GM21528 (cell line): Measurements from ENCODE around the gene SLC4A5.

Experiments used
- ATAC-seq: cut with Tn5 transposase; IDR thresholded peaks from one replicate; pipeline ENCODE4 v1.9.1; 2021; ENCODE audit warnings: mild to moderate bottlenecking, moderate library complexity; ENCODE audit not compliant: unreplicated experiment, low FRiP score

The SLC4A5 gene

DNA sequence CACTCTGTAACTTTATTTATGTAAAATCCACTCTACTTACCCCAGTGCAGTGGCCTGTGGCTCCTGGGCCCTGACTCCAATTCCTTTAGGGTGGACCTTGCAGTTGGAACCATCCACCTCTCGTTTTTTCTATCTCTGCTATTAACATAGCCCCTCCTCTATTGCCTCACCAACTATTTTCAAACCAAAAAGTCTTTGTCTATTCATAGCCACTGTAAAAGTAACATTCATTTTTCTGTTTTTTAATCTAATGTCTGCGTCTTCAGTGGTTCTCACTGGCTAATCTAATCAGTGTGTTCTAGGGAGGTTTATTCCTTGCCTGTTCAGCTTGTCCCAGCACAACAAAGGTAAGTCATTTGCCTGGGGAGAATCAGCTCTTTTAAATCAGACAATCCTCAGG, at the start of gene SLC4A5:
SLC4A5 (minus strand) TSS at position 101 of the 400 bp plus-strand sequence. CDS start 28,393 bp downstream, outside the sequence.
- ATAC-seq: no peak

DNA sequence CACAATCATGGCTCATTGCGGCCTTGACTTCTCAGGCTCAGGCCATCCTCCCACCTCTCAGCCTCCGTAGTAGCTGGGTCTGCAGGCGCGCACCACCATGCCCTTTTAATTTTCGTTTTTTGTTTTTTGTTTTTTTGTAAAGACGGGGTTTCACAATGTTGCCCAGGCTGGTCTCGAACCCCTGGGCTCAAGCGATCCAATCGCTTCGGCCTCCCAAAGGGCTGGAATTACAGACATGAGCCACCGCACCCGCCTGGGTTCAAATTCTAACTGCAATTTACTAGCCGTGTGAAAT, 49.2 kb upstream of the SLC4A5 start:
- no peak for ATAC-seq

GRCh38 chr2:74391580-74392448, 48.6 kb upstream of the SLC4A5 start:
- peak; percentile 63 for ATAC-seq

GRCh38 chr2:74391209-74391579, 48.0 kb upstream of the SLC4A5 start:
- ATAC-seq: no peak

DNA sequence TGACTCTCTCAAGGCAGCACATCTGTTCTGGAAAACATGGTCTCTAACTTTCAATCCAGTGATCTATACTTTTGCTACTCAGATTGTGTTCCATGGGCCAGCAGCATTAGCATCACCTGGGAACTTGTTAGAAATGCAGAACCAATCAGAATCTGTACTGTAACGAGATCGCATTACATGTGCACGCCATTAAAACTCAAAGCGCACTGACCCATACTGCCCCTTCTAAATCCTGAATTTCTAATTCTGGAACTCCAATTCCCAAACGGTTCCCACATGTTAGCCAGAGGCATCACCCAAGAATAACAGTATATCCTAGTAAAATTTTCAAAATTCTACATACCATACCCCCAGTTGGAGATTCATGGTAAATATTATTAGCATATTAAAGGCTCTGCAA, 47.4 kb upstream of the SLC4A5 start:
- ATAC-seq: no peak

DNA sequence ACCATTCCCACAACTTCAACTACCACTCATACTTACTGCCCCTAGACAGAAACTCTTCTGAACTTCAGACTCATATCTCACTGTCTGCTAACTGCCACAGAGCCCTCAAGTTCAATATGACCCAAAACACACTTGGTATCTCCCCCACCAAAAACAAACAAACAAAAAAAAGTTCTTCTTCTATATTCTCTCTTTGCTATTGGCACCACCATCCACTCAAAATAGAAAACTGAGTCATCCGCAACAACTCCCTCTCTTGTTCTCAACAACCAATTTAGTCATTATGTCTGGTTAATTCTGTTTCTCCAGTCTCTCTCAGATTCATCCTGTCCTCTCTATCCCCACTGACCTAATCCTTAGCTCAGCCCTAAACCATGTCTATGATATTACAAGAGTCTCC, 44.1 kb upstream of the SLC4A5 start:
- no peak for ATAC-seq

DNA sequence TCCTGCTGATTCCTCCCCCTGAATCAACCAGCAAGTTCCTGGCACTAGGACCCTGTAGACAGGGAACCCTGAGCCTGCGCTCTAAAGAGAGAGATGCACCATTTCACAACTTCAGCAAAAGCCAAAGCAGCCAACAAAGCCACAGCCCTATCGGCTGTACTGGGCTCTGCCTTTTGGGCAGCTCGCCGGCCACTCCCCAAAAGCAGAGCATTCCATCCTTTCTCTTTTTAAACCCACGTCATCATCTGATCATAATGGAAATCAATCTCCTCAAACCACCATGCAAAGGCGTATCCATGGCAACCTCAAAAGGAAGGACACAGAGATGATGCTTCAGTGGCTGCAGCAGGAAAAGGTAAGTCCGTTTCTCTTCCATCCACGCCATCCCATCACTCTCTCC, 42.2 kb upstream of the SLC4A5 start:
- no peak for ATAC-seq

DNA sequence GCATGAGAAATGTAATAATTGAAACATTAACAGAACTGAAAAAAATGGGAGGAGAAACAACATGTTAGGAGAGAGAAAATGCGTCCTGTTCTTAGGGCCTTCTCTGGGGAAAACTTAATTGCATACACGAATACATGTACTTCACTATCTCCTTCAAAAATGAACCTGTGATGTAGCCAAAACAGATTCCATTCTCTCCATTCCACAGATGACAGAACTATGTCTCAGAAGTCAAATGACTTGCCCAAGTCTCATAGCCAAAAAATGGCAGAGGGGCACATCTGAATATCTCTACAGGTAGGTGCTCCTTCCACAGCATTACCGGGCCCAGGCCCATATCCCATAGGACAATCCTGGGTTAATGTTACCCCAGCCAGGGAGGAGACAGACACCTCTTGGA, 40.8 kb upstream of the SLC4A5 start:
- ATAC-seq: no peak

- no peak for ATAC-seq
These were observed 40.0 kb upstream of the SLC4A5 start for GRCh38 chr2:74383254-74383653.

DNA sequence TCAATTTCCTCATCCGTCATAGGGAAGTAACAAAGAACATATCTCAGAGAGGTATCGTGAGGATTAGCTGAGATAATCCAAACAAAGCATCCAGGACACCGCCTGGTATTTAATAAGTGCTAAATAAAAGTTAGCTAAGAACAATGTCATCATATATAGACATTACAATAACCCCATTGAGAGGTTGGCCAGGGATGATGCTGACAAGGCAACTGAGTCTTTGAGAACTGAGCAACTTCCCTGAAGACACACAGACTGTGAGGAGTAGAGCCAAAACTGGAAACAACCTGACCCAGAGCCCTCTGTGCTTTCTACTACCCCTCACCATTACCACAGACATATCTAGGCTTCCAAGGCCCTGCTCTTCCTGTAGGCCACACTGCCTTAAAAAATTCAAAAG, 38.5 kb upstream of the SLC4A5 start:
- ATAC-seq: no peak

DNA sequence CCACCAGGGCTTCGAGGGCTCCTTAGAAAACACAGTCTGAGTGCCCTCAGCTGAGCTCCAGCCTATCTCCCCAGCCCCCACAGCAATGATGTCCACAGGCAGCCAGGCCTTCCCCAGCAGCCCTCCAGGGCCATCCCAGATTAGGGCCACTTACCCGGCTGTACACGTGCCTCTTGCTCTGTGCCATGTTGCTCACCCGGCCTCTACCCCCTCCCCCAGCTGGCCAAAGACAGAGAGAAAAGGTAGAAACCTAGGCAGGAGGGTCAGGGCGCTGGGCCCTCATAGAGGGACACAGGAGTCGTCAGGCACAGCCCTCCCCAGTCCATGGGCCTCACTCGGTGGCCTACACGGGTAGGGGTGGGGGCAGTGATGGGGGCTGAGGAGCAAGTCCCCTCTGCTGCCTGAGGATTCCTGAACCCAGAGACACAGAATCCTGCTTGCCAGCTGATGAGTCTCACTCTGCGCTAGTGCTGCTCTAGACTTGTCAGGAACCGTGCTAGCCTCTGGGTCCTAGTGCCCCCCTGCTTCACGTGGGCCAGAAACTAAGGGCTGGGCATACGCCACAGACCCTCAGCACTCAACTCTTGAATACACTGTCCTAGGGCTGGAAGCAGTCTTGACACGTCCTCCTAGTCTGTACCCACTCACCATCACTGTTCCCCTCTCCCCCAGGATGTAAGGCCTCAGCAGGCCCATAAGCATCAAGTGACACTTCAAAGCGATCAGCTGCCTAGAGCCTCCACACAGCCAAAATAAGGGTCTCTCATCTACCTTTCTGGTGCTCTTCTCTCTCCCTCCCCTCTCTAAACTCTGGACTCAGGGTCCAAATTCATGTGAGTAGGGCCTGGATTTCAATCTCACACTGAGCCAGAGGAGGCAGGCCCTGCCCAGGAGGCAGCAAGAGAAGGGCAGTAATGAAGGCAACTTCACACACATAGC, 36.9 kb upstream of the SLC4A5 start, which contains the start of gene DCTN1:
DCTN1 (minus strand) TSS at position 461 of the 939 bp plus-strand sequence; CDS start at position 187, 274 bp downstream.
- ATAC-seq: no peak

GRCh38 chr2:74378007-74378406, 34.8 kb upstream of the SLC4A5 start:
- no peak for ATAC-seq

- ATAC-seq: no peak
These were observed 32.6 kb upstream of the SLC4A5 start for GRCh38 chr2:74375838-74376237.

- no peak for ATAC-seq
These were observed 31.4 kb upstream of the SLC4A5 start for GRCh38 chr2:74374509-74375205.

DNA sequence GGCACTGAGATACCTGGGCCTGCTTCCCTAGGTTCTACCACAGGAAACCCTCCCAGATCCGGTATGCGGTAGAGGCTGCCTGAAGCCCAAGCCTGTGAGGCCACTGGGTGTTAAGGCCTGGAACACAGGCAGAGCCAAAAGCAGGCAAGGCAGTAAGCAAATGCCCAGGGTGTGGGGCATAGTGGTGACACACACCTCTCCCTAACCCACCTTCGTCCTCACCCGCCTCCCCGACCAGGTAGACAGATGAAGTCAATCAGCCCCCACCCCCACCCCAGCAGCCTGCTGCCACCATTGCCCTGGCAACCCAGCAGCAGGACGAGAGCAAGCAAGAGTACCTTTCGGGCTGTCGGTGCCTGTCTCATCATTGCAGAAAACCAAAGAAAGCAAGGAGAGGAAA, 30.8 kb upstream of the SLC4A5 start:
- no peak for ATAC-seq

GRCh38 chr2:74373221-74373676, 30.0 kb upstream of the SLC4A5 start:
- no peak for ATAC-seq

GRCh38 chr2:74372674-74373073, 29.5 kb upstream of the SLC4A5 start:
- ATAC-seq: no peak

DNA sequence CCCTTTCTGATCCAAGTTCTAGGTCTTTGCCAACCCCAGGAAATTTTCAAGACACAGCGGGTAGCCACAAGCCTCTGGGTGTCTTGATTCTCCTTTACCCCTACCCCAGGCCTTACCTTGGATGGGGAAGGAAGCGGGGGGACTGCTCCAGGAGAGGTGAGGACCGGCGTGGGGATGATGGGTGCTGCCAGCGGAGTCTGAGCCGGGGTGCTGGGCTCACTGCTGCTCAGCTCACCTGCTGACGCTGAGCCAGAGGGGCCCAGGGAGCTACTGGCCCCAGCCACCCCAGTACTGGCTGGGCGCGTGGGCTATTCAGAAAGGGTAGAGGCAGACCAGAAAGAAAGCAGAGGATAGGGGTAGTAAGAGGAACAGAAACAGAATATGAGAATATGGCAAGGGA, 28.2 kb upstream of the SLC4A5 start:
- ATAC-seq: no peak

DNA sequence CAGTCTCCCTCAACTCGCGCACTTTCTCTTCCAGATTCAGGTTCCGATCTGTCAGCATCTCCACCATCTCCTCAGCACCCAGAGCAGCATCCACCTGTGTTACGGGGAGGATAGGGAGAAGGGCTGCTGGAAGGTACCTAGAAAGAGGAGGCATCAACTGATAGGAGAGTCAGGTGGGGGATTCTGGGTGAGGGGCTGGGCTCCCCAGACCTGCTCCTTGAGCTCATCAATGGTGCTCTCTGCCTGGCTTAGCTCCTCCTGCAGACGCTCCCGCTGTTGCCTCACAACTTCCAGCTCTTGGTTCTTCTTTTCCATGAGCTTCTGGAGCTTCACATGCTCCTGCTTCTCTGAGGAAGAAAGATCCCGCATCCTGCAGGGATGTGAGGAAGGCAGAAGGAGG, 26.8 kb upstream of the SLC4A5 start:
- ATAC-seq: no peak

GRCh38 chr2:74368499-74368898, 25.3 kb upstream of the SLC4A5 start:
- ATAC-seq: no peak

GRCh38 chr2:74367789-74368188, 24.6 kb upstream of the SLC4A5 start:
- no peak for ATAC-seq
